Stimulated activated CD8-positive, alpha-beta memory T cell treated with anti-CD3 and anti-CD28 coated beads, Interleukin-2, amount 100 ng/mL, for 48 hours (primary cell): Measurements from ENCODE around the gene GRWD1.

ENCODE experiments used
- DNase-seq, 2 donors: peaks; one replicate each; pipeline ENCODE4 v3.0.0-alpha.2; 2020; ENCODE audit warnings: low read depth in 2 of 2

The GRWD1 gene

DNA sequence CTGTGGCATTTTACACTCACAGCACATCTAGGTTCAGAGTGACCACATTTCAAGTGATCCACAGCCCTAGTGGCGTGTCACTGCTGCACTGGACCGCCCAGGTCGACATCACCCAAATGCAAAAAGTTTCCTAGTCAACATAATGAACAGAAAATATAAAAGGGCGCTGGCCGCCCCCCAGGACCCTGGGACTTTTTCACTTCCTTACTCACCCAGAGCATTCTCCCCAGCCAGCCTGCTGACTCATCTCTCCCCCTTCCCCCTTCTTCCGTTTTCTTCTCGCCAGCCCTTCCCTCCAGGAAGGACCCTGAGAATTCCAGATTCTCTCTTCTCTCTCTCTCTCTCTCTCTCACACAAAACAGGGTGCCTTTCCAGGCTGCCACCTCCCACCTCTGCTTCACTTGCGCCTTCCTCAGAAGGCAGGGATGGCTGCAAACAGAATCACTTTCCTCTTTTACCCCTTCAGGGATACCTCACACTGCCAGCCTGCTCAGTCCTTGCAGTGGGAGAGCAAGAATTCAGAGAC, 21.0 kb upstream of the GRWD1 start:
- DNase-seq: no peak

DNA sequence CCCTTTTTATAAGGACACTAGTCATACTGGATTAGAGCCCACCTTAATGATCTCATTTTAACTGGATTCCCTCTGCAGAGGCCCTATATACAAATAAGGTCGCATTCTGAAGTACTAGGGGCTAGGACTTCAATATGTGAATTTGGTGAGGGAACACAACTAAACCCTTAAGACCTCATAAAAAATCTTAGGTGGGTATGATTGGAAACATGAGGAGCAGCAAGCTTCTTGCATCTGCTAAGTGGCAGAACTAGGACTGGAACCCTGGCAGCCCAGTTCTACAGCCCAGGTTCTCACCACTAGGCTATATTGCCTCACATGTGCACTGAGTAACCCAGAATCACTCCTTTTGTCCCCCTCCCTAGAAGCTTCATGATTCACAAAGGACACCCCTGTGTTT, 17.1 kb upstream of the GRWD1 start:
- DNase-seq: no peak

DNA sequence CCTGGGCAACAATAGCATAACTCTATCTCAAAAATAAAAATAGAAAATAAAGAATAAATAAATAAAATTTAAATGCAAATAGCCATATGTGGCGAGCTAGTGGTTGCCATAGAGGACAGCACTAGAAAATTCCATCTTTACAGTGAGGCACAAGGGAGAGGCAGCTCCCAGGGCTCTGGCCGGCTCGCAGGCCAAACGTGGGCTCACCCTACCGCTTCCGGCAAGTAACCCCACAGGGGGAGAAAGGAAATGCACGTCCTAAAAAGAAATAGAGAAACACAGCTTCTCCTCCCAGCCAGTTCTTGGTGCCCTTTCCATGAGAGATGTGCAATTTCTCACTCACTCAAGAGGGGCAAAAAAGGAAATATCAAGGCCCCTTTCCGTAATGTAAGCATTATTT, 12.4 kb upstream of the GRWD1 start:
- no peak for DNase-seq

GRCh38 chr19:48436586-48436985, 9.2 kb upstream of the GRWD1 start:
- no peak for DNase-seq

DNA sequence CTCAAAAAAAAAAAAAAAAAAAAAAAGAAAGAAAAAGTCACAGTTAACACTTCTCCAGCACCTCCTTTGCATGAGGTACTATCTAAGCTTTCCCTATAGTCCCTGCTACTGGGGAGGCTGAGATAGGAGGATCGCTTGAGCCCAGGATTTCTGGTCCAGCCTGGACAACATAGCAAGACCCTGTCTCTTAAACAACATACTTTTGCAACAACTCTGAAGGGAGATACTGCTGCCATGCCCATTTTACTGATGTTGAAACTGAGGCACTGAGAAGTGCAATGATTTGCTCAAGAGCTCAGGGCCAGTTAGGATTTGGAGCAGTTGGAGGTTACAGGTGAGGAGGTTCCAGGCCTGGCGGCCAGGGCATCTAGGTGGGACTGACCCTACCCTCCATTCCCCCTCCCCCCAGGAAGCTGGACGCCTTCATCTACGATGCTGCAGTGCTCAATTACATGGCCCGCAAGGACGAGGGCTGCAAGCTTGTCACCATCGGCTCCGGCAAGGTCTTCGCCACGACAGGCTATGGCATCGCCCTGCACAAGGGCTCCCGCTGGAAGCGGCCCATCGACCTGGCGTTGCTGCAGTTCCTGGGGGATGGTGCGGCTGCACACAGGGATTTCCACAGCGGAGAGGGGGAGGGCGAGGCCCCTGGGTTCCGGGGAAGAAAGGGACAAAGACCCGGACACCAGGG, 4.3 kb upstream of the GRWD1 start:
- DNase-seq: no peak

GRCh38 chr19:48442116-48443035, 3.4 kb upstream of the GRWD1 start:
- DNase-seq: no peak

DNA sequence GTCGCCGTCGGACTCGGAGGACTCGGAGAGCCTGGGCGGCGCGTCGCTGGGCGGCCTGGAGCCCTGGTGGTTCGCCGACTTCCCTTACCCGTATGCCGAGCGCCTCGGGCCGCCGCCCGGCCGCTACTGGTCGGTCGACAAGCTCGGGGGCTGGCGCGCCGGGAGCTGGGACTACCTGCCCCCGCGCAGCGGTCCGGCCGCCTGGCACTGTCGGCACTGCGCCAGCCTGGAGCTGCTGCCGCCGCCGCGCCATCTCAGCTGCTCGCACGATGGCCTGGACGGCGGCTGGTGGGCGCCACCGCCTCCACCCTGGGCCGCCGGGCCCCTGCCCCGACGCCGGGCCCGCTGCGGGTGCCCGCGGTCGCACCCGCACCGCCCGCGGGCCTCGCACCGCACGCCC, 2.5 kb upstream of the GRWD1 start:
- DNase-seq: no peak

DNA sequence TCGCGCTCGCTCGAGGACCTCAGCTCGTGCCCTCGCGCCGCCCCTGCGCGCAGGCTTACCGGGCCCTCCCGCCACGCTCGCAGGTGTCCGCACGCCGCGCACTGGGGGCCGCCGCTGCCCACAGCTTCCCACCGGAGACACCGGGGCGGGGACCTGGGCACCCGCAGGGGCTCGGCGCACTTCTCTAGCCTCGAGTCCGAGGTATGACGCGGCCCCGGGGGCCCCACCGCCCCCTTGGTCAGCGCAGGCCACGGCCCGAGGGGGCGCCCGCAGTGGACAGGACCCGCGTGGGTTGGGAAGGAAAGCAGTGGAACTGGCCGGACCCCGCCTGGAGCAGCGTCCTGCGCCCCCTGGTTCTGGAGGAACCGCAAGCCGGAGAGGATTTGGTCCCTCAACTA, 2.1 kb upstream of the GRWD1 start:
- DNase-seq: no peak

DNA sequence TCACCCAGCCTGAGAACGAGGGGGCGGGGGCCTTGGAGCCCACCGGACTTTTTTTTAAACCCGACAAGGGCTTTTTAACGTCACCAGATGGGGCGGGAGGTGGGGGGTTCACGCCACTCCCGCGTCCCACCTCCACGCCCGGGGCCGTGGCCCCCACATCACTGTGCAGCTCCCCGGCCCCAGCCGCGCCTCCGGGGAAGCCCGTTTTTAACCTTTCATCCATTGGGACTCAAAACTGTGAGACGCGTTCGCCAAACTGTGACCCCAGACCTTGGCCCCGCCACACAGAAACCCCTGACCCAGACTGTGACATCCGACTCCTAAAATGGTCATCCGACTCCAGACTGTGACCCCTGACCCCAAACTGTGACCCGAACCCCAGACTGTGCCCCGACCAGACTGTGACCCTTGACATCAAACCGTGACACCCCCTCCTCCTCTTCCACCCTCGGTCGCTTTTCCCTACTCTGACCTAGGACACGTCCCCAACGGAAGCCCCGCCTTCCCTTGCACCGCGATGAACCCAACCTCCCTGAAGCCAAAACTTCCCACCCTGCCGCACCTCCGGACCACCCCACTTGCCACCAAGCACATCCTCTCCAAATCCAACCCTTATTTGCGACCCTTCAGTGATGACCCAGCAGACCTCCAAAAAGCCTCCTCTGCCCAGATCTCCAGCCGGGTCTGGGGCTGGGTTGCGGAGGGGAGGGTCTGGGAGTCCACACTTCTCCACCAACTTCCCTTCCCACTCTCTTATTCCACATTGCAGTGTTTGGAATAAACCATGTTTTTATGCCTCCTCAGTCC, 1.5 kb upstream of the GRWD1 start:
- DNase-seq: no peak

- no peak for DNase-seq
Measured at GRCh38 chr19:48444936-48445200, 915 bp upstream of the GRWD1 start.

- no peak for DNase-seq
Measured at GRCh38 chr19:48445256-48445605, 552 bp upstream of the GRWD1 start.

GRCh38 chr19:48446579-48446978, 796 bp downstream of the GRWD1 start:
- DNase-seq: no peak

- DNase-seq: no peak
Measured at GRCh38 chr19:48448563-48448962, 2.8 kb downstream of the GRWD1 start.

GRCh38 chr19:48450441-48450840, 4.7 kb downstream of the GRWD1 start:
- DNase-seq: no peak

DNA sequence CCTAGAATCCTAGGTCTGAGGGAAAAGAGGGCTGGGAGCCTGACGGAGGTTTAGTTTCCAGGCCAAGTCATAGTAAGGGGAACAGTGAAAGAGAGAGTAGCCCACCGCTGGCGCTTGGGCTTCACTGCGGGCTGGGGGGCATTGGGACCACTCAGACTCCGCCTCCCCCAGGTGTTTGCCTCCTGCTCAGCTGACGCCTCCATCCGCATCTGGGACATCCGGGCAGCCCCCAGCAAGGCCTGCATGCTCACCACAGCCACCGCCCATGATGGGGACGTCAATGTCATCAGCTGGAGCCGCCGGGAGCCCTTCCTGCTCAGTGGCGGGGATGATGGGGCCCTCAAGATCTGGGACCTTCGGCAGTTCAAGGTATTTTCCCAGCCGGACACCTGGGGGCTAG, 5.1 kb downstream of the GRWD1 start:
- DNase-seq: no peak

- DNase-seq: no peak
Measured at GRCh38 chr19:48451624-48452023, 5.8 kb downstream of the GRWD1 start.

- no peak for DNase-seq
Measured at GRCh38 chr19:48452289-48453190, 6.8 kb downstream of the GRWD1 start.

DNA sequence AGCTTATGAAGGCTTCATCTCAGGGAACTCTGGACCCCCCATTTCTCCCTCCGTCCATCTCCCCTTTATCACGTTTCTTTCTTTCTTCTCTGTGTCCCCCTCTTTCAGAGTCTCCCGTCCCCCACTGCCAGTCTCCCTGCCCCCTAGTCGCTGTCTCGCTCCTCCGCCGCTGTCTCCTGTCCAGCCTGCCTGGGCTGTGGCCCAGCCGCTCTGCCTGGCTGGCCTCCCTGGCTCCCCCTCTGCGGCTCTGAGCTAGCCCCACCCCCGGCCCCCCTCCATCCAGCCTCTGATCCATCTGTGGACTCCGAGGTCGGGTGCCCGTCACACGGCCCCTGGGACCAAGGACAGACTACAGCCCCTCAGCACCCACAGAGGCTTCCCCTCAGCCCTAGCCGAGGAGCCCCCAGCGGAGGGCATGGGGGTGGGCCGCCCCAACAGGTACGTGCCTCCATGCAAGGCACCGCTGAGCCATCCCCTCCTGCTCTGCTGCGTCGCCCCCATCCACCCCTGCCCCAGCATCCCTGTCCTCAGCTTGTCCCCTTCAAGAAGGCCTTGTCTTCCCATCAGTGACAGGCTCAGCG, 8.5 kb downstream of the GRWD1 start:
- no peak for DNase-seq

GRCh38 chr19:48455171-48455907, 9.6 kb downstream of the GRWD1 start, which contains the start of gene KCNJ14:
KCNJ14 (plus strand) TSS chr19:48455574; CDS start chr19:48461725, 6,151 bp downstream.
- no peak for DNase-seq

GRCh38 chr19:48455908-48456562, 10.3 kb downstream of the GRWD1 start:
- no peak for DNase-seq
